GM23248 (cell line): ENCODE measurements around the gene ADORA1.

Experiments
- EZH2 ChIP-seq: fragments of 200-600 bp; sonication (generic); IDR thresholded peaks from 2 replicates; pipeline ENCODE4 v1.6.1; 2018; ENCODE audit warnings: antibody characterized with exemption, mild to moderate bottlenecking; ENCODE audit not compliant: insufficient read depth, poor library complexity, severe bottlenecking
- EZH2phosphoT487 ChIP-seq: fragments of 200-600 bp; sonication (generic); IDR thresholded peaks from 2 replicates; pipeline ENCODE4 v1.6.1; 2018; ENCODE audit warnings: antibody characterized with exemption, moderate library complexity, mild to moderate bottlenecking, low read depth; ENCODE audit not compliant: insufficient read depth

DNA sequence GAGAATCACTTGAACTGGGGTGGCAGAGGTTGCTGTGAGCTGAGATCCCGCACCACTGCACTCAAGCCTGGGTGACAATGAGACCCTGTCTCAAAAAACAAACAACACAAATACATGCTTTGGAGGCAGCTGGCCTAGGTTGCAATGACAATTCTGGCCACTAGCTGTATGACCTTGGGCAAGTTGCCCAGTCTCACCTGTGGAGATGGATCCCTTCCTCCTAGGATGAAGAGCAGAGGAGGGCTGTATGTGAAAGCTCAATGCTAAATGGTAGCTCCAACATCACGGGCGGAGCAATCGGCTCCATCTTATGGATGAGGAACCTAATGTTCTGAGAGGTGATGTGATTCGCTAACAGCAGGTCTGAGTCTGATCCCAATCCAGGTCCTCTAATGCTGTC lies 20.6 kb downstream of the ADORA1 start:
- TF ChIP-seq EZH2 (no peak), EZH2phosphoT487 (no peak)
